GM18526 (cell line): ENCODE measurements around the gene MAP1LC3B.

ENCODE experiments used
- POLR2A ChIP-seq: IDR thresholded peaks from 3 replicates; pipeline ENCODE4 v1.6.1; 2011; ENCODE audit not compliant: insufficient read length; ENCODE audit errors: extremely low read depth

Gene MAP1LC3B

GRCh38 chr16:87391950-87392820, at the start of gene MAP1LC3B:
TSS of gene MAP1LC3B (plus strand) at chr16:87392336. CDS start at chr16:87392428, 92 bp downstream.
- TF ChIP-seq POLR2A: peak; percentile 84

GRCh38 chr16:87342504-87342903, 49.6 kb upstream of the MAP1LC3B start:
- TF ChIP-seq POLR2A: no peak

DNA sequence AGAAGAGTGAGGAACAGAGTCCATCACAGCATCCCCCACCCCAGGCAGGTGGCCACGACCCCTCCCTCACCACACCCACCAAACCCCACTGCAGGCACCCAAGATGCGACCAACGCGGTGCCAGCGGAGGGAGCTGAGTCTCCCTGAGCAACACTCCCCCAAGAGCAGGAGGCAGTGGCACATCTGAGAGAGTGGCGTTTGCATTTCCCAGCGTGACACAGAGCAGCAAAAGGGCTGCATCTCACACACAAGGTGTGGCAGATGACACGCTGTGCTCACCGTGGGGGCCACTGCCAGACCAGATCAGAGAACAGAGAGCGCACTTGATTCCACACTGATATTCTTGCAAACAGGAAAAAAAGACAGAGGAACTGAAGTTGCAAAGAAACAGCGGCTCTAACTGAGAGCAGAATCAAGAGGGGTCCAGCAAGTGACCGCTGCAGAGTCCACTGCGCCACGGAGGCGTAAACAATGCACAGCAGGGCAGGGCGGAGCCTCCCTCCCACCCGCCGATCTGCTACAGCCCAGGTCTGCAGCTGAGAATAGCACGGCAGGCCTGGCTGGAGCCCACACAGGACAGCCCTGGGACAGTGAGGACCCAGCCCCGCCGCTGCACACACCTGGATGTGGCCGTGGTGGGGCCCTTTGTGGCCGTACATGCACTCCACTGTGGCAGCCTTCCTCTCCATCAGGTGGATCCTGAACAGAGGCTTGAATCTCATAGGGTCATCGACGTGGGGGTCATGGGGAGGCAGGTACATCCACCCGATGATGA, 49.0 kb upstream of the MAP1LC3B start:
- no peak for TF ChIP-seq POLR2A

- no peak for TF ChIP-seq POLR2A
Measured at GRCh38 chr16:87343753-87344050, 48.4 kb upstream of the MAP1LC3B start.

- TF ChIP-seq POLR2A: no peak
Measured at GRCh38 chr16:87344165-87344930, 47.8 kb upstream of the MAP1LC3B start.

GRCh38 chr16:87344931-87345631, 47.1 kb upstream of the MAP1LC3B start:
- TF ChIP-seq POLR2A: no peak

- no peak for TF ChIP-seq POLR2A
Measured at GRCh38 chr16:87345726-87346424, 46.3 kb upstream of the MAP1LC3B start.

DNA sequence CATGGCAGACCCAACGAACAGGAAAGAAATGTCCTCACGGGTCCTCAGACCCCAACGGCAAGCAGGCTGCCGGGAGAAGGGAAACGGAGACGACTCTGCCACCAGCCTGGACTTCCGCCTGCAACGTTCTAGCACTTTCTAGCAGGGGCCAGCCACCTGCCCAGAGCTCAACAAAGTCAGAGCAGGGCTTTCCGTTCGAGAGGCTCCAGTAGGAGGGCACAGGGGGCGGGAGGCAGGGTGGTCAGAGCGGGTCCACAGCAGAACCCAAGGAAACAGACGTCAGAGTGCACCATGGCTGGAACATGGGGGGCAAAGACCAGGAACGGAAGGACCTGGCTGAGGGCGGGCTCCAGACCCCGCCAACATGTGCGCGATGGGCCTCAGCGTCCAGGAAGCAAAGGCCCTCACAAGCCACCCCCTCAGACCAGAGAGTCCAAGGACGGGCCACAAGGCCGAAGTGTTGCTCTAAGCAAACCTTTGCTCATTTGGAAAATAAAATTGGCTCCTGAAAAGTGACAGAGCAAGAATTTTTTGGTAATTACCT, 45.5 kb upstream of the MAP1LC3B start:
- no peak for TF ChIP-seq POLR2A

DNA sequence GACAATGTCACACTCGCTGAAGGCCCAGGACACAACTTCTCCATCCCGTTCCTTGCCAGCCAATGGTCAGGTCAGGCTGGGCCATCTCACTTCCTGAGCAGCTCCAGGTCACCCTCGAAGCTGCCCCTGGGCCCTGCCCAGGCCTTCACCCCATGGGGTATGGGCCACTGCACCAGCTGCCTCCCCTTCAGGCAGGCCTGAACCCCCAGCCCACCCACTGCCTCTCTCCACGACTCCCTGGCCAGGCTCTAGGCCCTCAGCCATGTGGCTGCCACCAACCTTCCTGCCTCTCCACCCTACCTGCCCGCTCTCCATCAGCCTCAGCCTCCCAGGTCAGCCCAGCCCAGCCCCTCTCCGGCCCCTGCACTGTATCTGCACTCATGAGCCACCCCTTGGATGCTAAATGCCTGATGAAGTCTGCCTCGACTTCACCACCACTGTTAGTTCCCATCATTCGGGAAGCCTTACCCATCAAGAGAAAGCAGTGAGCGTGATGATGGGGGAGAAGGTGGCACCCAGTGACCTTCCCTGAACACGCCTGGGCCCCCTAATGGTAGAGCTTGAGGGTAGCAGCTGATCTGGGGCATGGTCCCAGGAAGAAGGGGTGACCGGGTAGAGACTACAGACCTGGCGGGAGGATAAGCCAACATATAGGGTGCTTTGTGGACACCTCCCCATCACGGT, 44.1 kb upstream of the MAP1LC3B start:
- TF ChIP-seq POLR2A: no peak

DNA sequence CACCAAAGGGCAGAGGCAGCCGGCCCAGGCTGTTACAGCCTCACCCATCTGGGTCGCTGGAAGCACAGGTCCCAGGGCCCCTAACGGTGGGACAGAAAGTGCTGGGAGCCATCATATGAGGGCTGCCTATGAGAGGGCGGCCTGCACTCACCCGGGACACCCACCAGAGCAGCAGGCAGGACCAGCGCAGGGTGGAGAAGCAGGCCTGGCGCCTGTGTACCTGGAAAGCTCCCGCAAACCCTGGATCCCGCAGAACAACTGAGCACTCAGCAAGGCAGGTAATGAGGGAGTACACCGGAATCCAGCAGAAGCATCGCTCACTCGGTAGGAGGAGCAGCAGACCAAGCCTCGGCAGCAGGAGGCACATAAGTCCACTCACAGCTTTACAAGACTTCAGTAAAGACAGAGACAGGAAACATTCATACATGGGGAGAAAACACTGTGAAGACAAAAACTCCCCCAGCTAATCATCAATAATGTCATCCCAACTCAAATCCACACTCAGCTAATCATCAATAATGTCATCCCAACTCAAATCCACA, 43.4 kb upstream of the MAP1LC3B start:
- TF ChIP-seq POLR2A: no peak

DNA sequence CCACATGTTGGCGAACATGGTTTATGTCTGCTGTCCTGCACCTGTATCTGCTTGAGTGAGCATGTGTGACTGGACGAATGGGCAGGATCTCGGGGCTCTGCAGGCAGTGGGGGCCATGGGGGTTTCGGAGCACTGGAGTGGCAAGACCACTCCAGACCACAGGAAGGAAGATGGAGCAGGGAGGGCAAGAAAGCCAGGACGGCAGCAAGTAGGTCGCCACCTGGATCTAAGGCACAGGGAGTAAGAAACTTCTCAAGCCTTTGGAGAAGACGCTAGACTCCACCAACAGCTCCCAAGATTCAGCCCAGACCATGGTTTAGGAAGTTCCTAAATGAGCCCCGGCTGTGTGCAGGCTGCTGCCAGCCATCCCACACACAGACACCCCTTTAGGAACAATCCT, 42.1 kb upstream of the MAP1LC3B start:
- TF ChIP-seq POLR2A: no peak

- no peak for TF ChIP-seq POLR2A
Measured at GRCh38 chr16:87350681-87351319, 41.3 kb upstream of the MAP1LC3B start.

- TF ChIP-seq POLR2A: no peak
Measured at GRCh38 chr16:87351320-87351698, 40.8 kb upstream of the MAP1LC3B start.
